HG03159 (cell line): ENCODE data around the gene ABL2.

Experiments used
- ATAC-seq: cut with Tn5 transposase; IDR thresholded peaks from one replicate; pipeline ENCODE4 v1.9.1; 2021; ENCODE audit warnings: mild to moderate bottlenecking, moderate library complexity; ENCODE audit not compliant: unreplicated experiment

The ABL2 gene

DNA sequence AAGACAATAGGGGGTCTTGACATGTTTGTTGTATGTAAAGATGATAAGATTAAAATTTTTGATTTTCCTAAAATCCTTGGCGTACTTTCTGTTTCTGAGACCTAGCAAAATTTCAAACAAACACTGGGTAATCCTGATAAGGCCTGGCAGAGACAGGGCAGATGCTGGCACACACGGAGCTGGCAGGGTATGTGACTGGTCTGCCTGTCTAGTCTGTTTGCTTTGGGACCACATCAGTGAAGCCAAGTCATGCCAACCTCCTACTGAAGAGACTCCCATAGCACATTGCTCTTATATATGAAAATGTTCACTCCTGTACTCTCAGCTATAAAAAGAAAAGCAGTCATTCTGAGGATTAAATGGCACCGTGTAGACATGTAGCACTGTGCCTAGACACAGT lies 133.6 kb downstream of the ABL2 start:
- no peak for ATAC-seq

DNA sequence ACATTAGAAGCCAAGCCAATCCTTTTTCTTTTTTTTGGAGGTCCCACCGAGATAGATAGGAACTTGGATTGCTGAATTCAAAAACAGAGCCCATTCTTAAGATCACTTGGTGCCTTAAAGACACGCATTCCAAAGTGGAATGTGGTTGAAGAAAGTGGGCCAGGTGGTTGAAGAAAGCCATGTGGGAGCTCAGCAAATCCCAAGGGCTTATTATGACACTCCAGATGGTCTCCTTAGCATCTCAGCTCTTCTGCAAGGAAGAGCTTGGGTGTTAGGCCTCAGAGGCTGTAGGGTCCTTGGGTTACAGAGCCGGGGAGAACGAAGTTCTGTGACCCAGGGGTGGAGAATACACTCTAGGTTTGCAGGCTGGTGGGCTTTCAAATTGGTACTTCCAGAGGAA lies 134.1 kb downstream of the ABL2 start:
- ATAC-seq, result no peak

- ATAC-seq, result no peak
These were observed 134.7 kb downstream of the ABL2 start for GRCh38 chr1:179094818-179095217.

DNA sequence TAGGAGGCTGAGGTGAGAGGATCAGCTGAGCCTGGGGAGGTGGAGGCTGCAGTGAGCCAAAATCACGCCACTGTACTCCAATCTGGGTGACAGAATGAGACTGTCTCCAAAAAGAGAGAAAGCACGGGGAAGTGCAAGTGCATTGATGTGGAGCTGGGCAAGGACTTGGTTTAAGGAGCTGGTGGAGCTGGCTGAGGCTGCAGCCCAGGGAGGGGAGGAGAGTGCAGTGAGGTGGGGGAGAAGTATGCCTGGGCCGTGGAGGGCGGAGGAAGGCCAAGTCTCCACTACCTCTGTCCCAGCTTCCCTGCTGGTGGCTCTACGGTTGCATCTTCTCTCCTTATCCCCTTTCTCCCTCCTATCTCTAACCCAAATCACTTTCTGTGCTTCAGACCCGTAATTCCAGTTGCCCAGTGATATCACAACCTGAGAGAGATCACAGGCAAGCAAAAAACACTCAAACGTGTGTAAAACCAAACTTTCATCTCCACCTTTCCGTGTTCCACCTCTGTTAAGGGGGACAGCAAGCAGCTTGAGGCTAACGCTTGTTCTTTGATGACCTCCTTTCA lies 136.5 kb downstream of the ABL2 start:
- no peak for ATAC-seq

DNA sequence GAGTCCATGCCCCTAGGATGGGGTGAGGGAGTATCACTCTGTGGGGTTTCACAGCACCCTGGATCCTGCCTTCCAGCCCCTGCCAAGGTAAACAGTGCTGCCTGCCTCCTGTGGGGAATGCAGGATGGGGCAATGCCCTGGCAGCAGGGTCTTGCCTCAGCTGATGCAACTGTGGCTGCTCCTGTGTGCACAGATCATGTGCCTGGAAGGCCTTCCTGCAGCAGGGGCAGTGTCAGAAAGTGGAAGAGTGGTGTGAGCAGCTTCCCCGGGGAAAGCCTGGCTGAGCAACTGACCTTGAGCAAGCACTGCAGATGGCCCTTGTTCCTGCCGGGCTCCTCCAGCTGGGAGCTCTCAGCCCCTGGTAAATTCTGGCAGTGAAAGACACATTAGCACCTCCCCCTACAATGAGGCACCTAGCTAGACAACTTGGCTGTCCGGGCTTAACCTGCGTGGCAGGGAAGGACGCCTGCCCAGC lies 137.7 kb downstream of the ABL2 start:
- no peak for ATAC-seq

GRCh38 chr1:179090923-179091322 lies 138.6 kb downstream of the ABL2 start:
- ATAC-seq, result no peak

- no peak for ATAC-seq
These were observed 139.0 kb downstream of the ABL2 start for GRCh38 chr1:179090522-179090921.

- ATAC-seq, result no peak
These were observed 139.5 kb downstream of the ABL2 start for GRCh38 chr1:179089827-179090482.

- ATAC-seq, result no peak
These were observed 141.8 kb downstream of the ABL2 start for GRCh38 chr1:179087665-179088064.

- ATAC-seq, result peak; percentile 24
These were observed 145.9 kb downstream of the ABL2 start for GRCh38 chr1:179083533-179083932.

- no peak for ATAC-seq
These were observed 146.5 kb downstream of the ABL2 start for GRCh38 chr1:179082999-179083335.

DNA sequence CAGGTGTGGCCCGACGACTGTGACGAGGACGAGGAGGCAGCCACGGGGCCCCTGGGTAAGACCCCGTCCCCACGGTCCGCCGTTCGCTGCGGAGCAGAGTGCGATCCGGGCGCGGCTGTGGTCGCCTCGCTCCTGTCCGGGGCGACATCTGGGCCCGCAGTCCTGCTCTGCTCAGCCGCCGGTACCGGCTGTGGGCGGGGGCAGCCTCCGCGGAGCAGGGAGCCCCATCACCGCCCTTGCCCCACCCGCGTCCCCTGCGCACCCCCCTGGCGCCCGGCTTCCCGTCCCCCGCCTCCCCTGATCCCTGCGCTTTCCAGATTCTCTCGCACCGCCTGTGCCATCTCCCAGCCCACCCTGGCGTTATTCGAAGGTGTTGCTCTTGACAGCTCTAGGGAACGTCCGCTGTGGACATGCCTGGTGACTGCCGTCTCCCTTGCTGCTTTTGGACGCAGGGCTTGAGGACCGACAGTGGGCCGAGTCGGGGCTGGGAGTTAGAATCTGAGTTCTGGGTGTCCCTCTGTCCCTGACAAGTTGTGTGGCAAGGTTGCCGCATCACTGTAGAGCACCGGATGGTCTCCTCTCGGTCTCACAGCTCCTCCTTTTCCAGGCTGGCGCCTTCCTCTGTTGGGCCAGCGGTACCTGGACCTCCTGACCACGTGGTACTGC lies 147.0 kb downstream of the ABL2 start:
- ATAC-seq, result peak; percentile 15

DNA sequence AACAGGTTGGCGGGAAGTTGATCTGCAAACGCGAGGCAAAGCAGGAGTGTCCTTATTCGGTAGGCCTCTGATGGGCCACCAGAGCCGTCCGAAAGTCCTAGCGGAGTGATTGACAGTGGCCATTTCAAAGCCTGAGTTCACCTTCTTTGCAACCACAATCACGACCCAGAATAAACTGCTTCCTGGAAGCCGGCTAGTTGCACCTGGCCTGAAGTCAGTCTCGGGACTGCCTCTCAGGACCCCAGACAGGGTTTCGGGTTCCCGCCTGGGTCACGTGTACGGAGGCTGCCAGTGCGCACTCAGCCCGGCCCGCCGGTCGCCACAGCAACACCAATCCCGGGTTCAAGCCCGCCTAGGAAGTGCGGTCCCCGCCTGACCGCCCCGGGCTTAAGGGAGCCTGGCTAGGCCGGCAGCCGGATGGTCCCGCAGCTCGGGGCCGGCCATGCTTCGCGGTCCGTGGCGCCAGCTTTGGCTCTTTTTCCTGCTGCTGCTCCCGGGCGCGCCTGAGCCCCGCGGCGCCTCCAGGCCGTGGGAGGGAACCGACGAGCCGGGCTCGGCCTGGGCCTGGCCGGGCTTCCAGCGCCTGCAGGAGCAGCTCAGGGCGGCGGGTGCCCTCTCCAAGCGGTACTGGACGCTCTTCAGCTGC lies 147.7 kb downstream of the ABL2 start, which contains the start of gene TOR3A:
Gene TOR3A (plus strand): TSS at position 384 of the 646 bp plus-strand sequence. CDS start 59 bp downstream, at position 443.
- peak; percentile 83 for ATAC-seq

- peak; percentile 16 for ATAC-seq
These were observed 148.4 kb downstream of the ABL2 start for GRCh38 chr1:179080866-179081686.

DNA sequence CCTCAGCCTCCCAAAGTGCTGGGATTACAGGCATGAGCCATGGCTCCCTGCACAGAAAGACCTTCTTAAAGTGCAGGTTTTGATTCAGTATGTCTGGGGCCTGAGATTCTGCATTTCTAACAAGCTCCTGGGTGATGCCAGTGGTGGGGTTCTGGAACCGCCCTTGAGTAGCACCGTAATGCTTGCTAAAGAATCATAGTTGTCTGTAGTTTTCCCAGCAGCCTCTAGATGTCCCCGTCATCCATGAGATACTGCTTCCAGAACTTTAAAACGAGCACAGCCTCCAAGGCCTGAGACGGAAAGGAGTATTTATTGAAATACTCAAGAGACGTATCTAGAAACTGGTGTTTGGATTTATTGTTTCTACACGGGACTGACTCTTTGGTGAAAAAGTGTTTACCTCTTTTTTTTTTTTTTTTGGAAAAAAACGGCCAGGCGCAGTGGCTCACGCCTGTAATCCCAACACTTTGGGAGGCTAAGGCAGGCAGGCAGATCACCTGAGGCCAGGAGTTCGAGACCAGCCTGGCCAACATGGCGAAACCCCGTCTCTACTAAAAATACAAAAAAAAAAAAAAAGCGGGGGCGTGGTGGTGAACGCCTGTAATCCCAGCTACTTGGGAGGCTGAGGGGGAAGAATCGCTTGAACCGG lies 150.2 kb downstream of the ABL2 start:
- ATAC-seq, result no peak

DNA sequence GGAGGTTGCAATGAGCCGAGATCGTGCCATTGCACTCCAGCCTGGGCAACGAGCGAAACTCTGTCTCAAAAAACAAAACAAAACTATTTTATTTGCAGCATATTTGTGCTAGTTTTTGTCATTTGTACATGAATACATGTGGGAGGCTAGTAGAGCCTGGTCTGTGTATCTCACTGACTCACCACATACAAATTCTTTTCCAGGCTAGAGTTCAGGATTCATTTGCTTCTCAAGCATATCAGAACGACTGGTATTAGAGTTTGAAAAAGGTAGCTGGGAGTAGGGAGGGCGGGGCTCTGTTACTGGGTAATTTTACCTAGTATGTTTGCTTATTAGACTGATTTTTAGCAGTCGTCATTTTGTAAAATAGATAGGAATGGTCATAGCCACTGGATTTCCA lies 152.1 kb downstream of the ABL2 start:
- no peak for ATAC-seq

- ATAC-seq, result no peak
These were observed 163.0 kb downstream of the ABL2 start for GRCh38 chr1:179066471-179066870.

GRCh38 chr1:179061360-179062282 lies 167.9 kb downstream of the ABL2 start:
- ATAC-seq, result no peak
